K562 (cell line): ENCODE data around the gene NUDT12. TPM values are rescaled to one million over a fixed set of nuclear protein-coding genes. Genes with fewer than 3 reads are reported as not detected.

ENCODE experiments used
- ARID4B ChIP-seq: sonication (generic); formaldehyde crosslinking; IDR thresholded peaks from 2 replicates; pipeline ENCODE4 v1.8.0; 2022; ENCODE audit warnings: mild to moderate bottlenecking, missing genetic modification reagents
- BCLAF1 ChIP-seq, 2 experiments: fragments of 450-650 bp in 1 of 2; IDR thresholded peaks; 2 replicates each; pipeline ENCODE4 v1.6.1; 2011 to 2017; ENCODE audit warnings: low read depth in 2 of 2, antibody characterized with exemption in 1 of 2, borderline replicate concordance in 1 of 2, low read length in 1 of 2, mild to moderate bottlenecking in 1 of 2, mixed read lengths in 1 of 2; ENCODE audit not compliant: control insufficient read depth in 1 of 2
- DDX20 ChIP-seq: fragments of 450-650 bp; IDR thresholded peaks from 2 replicates; pipeline ENCODE4 v1.6.1; 2016; ENCODE audit warnings: missing genetic modification characterization, low read depth, mild to moderate bottlenecking, missing compliant biosample characterization, moderate library complexity
- DMBX1 ChIP-seq: fragments of 250-450 bp; sonication (Bioruptor Pico); IDR thresholded peaks from 2 replicates; pipeline ENCODE4 v1.8.0; 2022; ENCODE audit warnings: inconsistent platforms, mild to moderate bottlenecking, moderate library complexity, borderline replicate concordance
- ESRRA ChIP-seq: fragments of 450-650 bp; IDR thresholded peaks from 2 replicates; pipeline ENCODE4 v1.6.1; 2014; ENCODE audit warnings: low read depth, mild to moderate bottlenecking, moderate library complexity, borderline replicate concordance
- FOS ChIP-seq: IDR thresholded peaks from 3 replicates; pipeline ENCODE4 v1.6.1; 2011; ENCODE audit not compliant: insufficient read length; ENCODE audit errors: extremely low read depth
- FOXA1 ChIP-seq: fragments of 450-650 bp; IDR thresholded peaks from 2 replicates; pipeline ENCODE4 v1.6.1; 2016; ENCODE audit warnings: mild to moderate bottlenecking, borderline replicate concordance
- GABPA ChIP-seq: fragments of 200-800 bp; sonication (Bioruptor generic); conservative IDR thresholded peaks from 2 replicates; pipeline ENCODE4 v1.6.1; 2016; ENCODE audit warnings: low read depth, missing genetic modification characterization, missing compliant biosample characterization
- MEF2D ChIP-seq: conservative IDR thresholded peaks from 2 replicates; pipeline ENCODE4 v1.6.1; 2016; ENCODE audit warnings: low read depth, missing genetic modification characterization, missing compliant biosample characterization
- MEIS2 ChIP-seq: fragments of 450-650 bp; IDR thresholded peaks from 2 replicates; pipeline ENCODE4 v1.6.1; 2014; ENCODE audit warnings: mild to moderate bottlenecking; ENCODE audit not compliant: partially characterized antibody
- NFE2 ChIP-seq: IDR thresholded peaks from 2 replicates; pipeline ENCODE4 v1.6.1; 2014; ENCODE audit warnings: antibody characterized with exemption, low read depth
- NUFIP1 ChIP-seq: fragments of 450-650 bp; IDR thresholded peaks from 2 replicates; pipeline ENCODE4 v1.6.1; 2018; ENCODE audit not compliant: partially characterized antibody
- PHB ChIP-seq: fragments of 250-450 bp; sonication (Bioruptor Pico); IDR thresholded peaks from 2 replicates; pipeline ENCODE4 v1.5.0; 2021
- PYGO2 ChIP-seq: fragments of 450-650 bp; IDR thresholded peaks from 2 replicates; pipeline ENCODE4 v1.6.1; 2016; ENCODE audit warnings: mild to moderate bottlenecking, missing genetic modification characterization, moderate library complexity, missing compliant biosample characterization
- ZBTB2 ChIP-seq: fragments of 450-650 bp; IDR thresholded peaks from 2 replicates; pipeline ENCODE4 v1.6.1; 2016; ENCODE audit warnings: antibody characterized with exemption
- ZBTB49 ChIP-seq: sonication (generic); formaldehyde crosslinking; IDR thresholded peaks from 2 replicates; pipeline ENCODE4 v1.8.0; 2022; ENCODE audit warnings: missing genetic modification reagents, mild to moderate bottlenecking, borderline replicate concordance
- polyA plus RNA-seq, 8 experiments: library from polyadenylated mRNA; depleted of rRNA in 4 of 8; stranded (reverse) in 5 of 8; unstranded in 3 of 8; fragments of >200 nt; fragmentation: Nextera tagmentation in 2 of 8; fragmentation: Illumina TruSeq in 1 of 8; extraction: Ambion mirVana in 2 of 8; extraction: Trizol in 1 of 8; gene quantifications; 2 replicates each; pipeline versions ENCODE4 v1.2.1 to v1.2.3, GENCODE V29; 2011 to 2014; ENCODE audit warnings: inconsistent platforms in 1 of 8, missing spikeins in 1 of 8
- total RNA-seq, 7 experiments: library from RNA; depleted of rRNA in 6 of 7; stranded (reverse); fragments of >200 nt in 6 of 7; fragmentation: Illumina TruSeq in 2 of 7; extraction: Trizol in 2 of 7; gene quantifications; 2 replicates each; pipeline versions ENCODE4 v1.2.1 to v1.2.3, GENCODE V29; 2011 to 2021; ENCODE audit warnings: low replicate concordance in 1 of 7

NUDT12 gene
- total and polyA plus RNA-seq, 9 of the 15 experiments (the other 6 are each of a cell fraction or from before 2014, with no cell fraction given) = 10.9 to 27.2 (median 18.5) TPM

- TF ChIP-seq FOS (no peak), PYGO2 (no peak), DMBX1 (CRISPR knock-in tag) (no peak), BCLAF1 (IDR thresholded peaks at IDR 0.05; ENCODE audit: borderline replicate concordance in 1 of 2, control insufficient read depth in 1 of 2, low read depth in 2 of 2, low read length in 1 of 2) (no peak), PHB (CRISPR knock-in tag) (no peak), DDX20 (tag) (no peak), MEIS2 (peak; percentile 12), NUFIP1 (no peak), ESRRA (no peak), ZBTB49 (CRISPR knock-in tag) (no peak), ARID4B (peak; percentile 58; the same call in 1 of the 2 replicates), NFE2 (no peak), ZBTB2 (peak; percentile 24; the same call in 1 of the 2 replicates), MEF2D (tag) (no peak), GABPA (tag) (peak; percentile 96), FOXA1 (no peak)
Measured at GRCh38 chr5:103562453-103563157, at the start of gene NUDT12 (continued).
